ENCODE measurements around the gene SLC25A47.
"Not testable (repeated sequence)": the region's sequence is repeated elsewhere in the genome, so short reads cannot be mapped to it uniquely, and the experiment has no call there.

SLC25A47 gene

GRCh38 chr14:100327128-100327527 lies 4.0 kb downstream of the SLC25A47 start:
- no peak for DNase-seq (ENCODE audit: low read depth)

GRCh38 chr14:100328495-100329163 lies 5.5 kb downstream of the SLC25A47 start:
- no peak for DNase-seq (ENCODE audit: low read depth)

GRCh38 chr14:100329233-100330006 lies 6.3 kb downstream of the SLC25A47 start:
- no peak for DNase-seq (ENCODE audit: low read depth)

GRCh38 chr14:100330007-100330344 lies 6.8 kb downstream of the SLC25A47 start:
- DNase-seq (ENCODE audit: low read depth) = no peak

- no peak for DNase-seq (ENCODE audit: low read depth)
Measured at GRCh38 chr14:100330388-100330931, 7.3 kb downstream of the SLC25A47 start.

GRCh38 chr14:100332071-100332639 lies 9.0 kb downstream of the SLC25A47 start:
- DNase-seq (ENCODE audit: low read depth) = no peak

GRCh38 chr14:100332797-100333196 lies 9.7 kb downstream of the SLC25A47 start:
- no peak for DNase-seq (ENCODE audit: low read depth)

- DNase-seq (ENCODE audit: low read depth) = no peak
Measured at GRCh38 chr14:100333311-100333710, 10.2 kb downstream of the SLC25A47 start.

- DNase-seq (ENCODE audit: low read depth) = no peak
Measured at GRCh38 chr14:100333827-100334226, 10.7 kb downstream of the SLC25A47 start.

GRCh38 chr14:100334904-100335303 lies 11.8 kb downstream of the SLC25A47 start:
- DNase-seq (ENCODE audit: low read depth) = no peak

- no peak for DNase-seq (ENCODE audit: low read depth)
Measured at GRCh38 chr14:100336618-100337530, 13.7 kb downstream of the SLC25A47 start.

- no peak for DNase-seq (ENCODE audit: low read depth)
Measured at GRCh38 chr14:100339766-100340422, 16.8 kb downstream of the SLC25A47 start.

- DNase-seq (ENCODE audit: low read depth) = no peak
Measured at GRCh38 chr14:100340423-100340813, 17.3 kb downstream of the SLC25A47 start.

GRCh38 chr14:100341301-100342031 lies 18.3 kb downstream of the SLC25A47 start:
- DNase-seq (ENCODE audit: low read depth) = peak; percentile 38

- DNase-seq (ENCODE audit: low read depth) = no peak
Measured at GRCh38 chr14:100342195-100342594, 19.1 kb downstream of the SLC25A47 start.

- DNase-seq (ENCODE audit: low read depth) = not testable (repeated sequence)
Measured at GRCh38 chr14:100342826-100343225, 19.7 kb downstream of the SLC25A47 start.

- DNase-seq (ENCODE audit: low read depth) = not testable (repeated sequence)
Measured at GRCh38 chr14:100344657-100345056, 21.5 kb downstream of the SLC25A47 start.

GRCh38 chr14:100345711-100346110 lies 22.6 kb downstream of the SLC25A47 start:
- no peak for DNase-seq (ENCODE audit: low read depth)

- no peak for DNase-seq (ENCODE audit: low read depth)
Measured at GRCh38 chr14:100346306-100347091, 23.4 kb downstream of the SLC25A47 start.

- no peak for DNase-seq (ENCODE audit: low read depth)
Measured at GRCh38 chr14:100348253-100348729, 25.2 kb downstream of the SLC25A47 start.
